ENCODE results near the gene FOXJ3. TPM values are rescaled to one million over a fixed set of nuclear protein-coding genes. Genes with fewer than 3 reads are reported as not detected.

FOXJ3 gene
- total RNA-seq, 3 donors from 2014 or later, result 52.6 to 82.7 (median 57.7) TPM

GRCh38 chr1:42335809-42336518 is 929 bp upstream of the FOXJ3 start:
- no peaks in the 10 kb centered on the region for H3K4me1 ChIP-seq
- no peaks in the 10 kb centered on the region for H3K36me3 ChIP-seq
- peak overlapping the region; percentile 96 to 98 (median 97) for H3K4me3 ChIP-seq
- H3K27me3 ChIP-seq, result no peaks in the 10 kb centered on the region
- no peaks in the 10 kb centered on the region for H3K9me3 ChIP-seq
- TF ChIP-seq POLR2AphosphoS5 (IDR thresholded peaks at IDR 0.05), result no peak
- no peak for TF ChIP-seq CTCF (IDR thresholded peaks at IDR 0.05)
- TF ChIP-seq POLR2A (IDR thresholded peaks at IDR 0.05), result no peak
- H3K27ac ChIP-seq, result peak overlapping the region; percentile 97 to 99
- DNase-seq (ENCODE audit: low spot score in 2 of 2), result no peak
- intact Hi-C loops (cut with DNase I; ENCODE audit: low total_unique reads), result loop anchor here (5.0 kb wide), 1 partner anchor 1641 kb away; the partner anchor contains the start of gene B4GALT2

- no peaks in the 10 kb centered on the region for H3K27me3 ChIP-seq
- DNase-seq (ENCODE audit: low spot score in 2 of 2), result peak; percentile 42 to 56
- intact Hi-C loops (cut with DNase I; ENCODE audit: low total_unique reads), result loop anchor here (5.0 kb wide), 1 partner anchor 1643 kb away; the partner anchor contains the start of gene B4GALT2
- no peaks in the 10 kb centered on the region for H3K9me3 ChIP-seq
- H3K4me1 ChIP-seq, result no peaks in the 10 kb centered on the region
- TF ChIP-seq POLR2A (IDR thresholded peaks at IDR 0.05) (no peak), POLR2AphosphoS5 (IDR thresholded peaks at IDR 0.05) (no peak), CTCF (IDR thresholded peaks at IDR 0.05) (no peak)
- peak overlapping the region; percentile 96 to 98 (median 97) for H3K4me3 ChIP-seq
- H3K27ac ChIP-seq, result peak overlapping the region; percentile 97 to 99
- no peaks in the 10 kb centered on the region for H3K36me3 ChIP-seq
Measured at GRCh38 chr1:42334240-42335049, 590 bp downstream of the FOXJ3 start.

- H3K9me3 ChIP-seq, result no peaks in the 10 kb centered on the region
- DNase-seq (ENCODE audit: low spot score in 2 of 2), result no peak
- H3K4me1 ChIP-seq, result peaks cover 0 to 2% of the 10 kb centered on the region in 2 donors
- no peaks in the 10 kb centered on the region for H3K27me3 ChIP-seq
- peak overlapping the region; percentile 96 to 98 (median 97) for H3K4me3 ChIP-seq
- H3K27ac ChIP-seq, result peak overlapping the region in 1 of 2 donors; percentile 97
- intact Hi-C loops (cut with DNase I; ENCODE audit: low total_unique reads), result no loop called here
- TF ChIP-seq POLR2AphosphoS5 (IDR thresholded peaks at IDR 0.05) (no peak), CTCF (IDR thresholded peaks at IDR 0.05) (no peak), POLR2A (IDR thresholded peaks at IDR 0.05) (no peak)
- H3K36me3 ChIP-seq, result no peaks in the 10 kb centered on the region
Measured at GRCh38 chr1:42333662-42334239, 1.3 kb downstream of the FOXJ3 start.

GRCh38 chr1:42332877-42333276 is 2.2 kb downstream of the FOXJ3 start:
- Histone ChIP-seq H3K27ac (no peak overlapping the region), H3K27me3 (no peaks in the 10 kb centered on the region), H3K9me3 (no peaks in the 10 kb centered on the region), H3K36me3 (no peaks in the 10 kb centered on the region), H3K4me3 (no peak overlapping the region), H3K4me1 (peaks cover 0 to 3% of the 10 kb centered on the region in 2 donors)
- no peak for TF ChIP-seq CTCF (IDR thresholded peaks at IDR 0.05)
- TF ChIP-seq POLR2AphosphoS5 (IDR thresholded peaks at IDR 0.05), result no peak
- no peak for TF ChIP-seq POLR2A (IDR thresholded peaks at IDR 0.05)
- no peak for DNase-seq (ENCODE audit: low spot score in 2 of 2)
- intact Hi-C loops (cut with DNase I; ENCODE audit: low total_unique reads), result no loop called here

All from breast epithelium (tissue), 4 donors.